Right atrium auricular region (tissue), 2 donors: ENCODE measurements around the gene DOK7. TPM values are rescaled to one million over a fixed set of nuclear protein-coding genes. Genes with fewer than 3 reads are reported as not detected.

Experiments used
- DNase-seq: peaks from one replicate; pipeline ENCODE4 v3.0.0-alpha.2; 2019; ENCODE audit warnings: low spot score
- H3K27ac ChIP-seq, 2 donors: fragments of 200-600 bp; sonication (generic); 1 replicate in 1 of 2; 2 replicates in 1 of 2; pipeline ENCODE4 v1.5.1; 2016 to 2019
- H3K27me3 ChIP-seq, 2 donors: fragments of 200-600 bp; sonication (generic); one replicate each; pipeline versions ENCODE4 v1.5.1 to v1.6.0; 2017 to 2019
- H3K36me3 ChIP-seq: fragments of 200-600 bp; sonication (generic); one replicate; pipeline ENCODE4 v1.5.1; 2016
- H3K4me1 ChIP-seq, 2 donors: fragments of 200-600 bp; sonication (generic); one replicate each; pipeline versions ENCODE4 v1.5.1 to v1.6.0; 2017 to 2019
- H3K4me3 ChIP-seq, 2 donors: fragments of 200-600 bp; sonication (generic); 1 replicate in 1 of 2; 2 replicates in 1 of 2; pipeline ENCODE4 v1.5.1; 2017 to 2019; ENCODE audit warnings: mild to moderate bottlenecking in 1 of 2, moderate library complexity in 1 of 2
- H3K9me3 ChIP-seq, 2 donors: fragments of 200-600 bp; sonication (generic); one replicate each; pipeline ENCODE4 v1.5.1; 2019
- CTCF ChIP-seq, 2 donors: fragments of 200-600 bp; sonication (generic); IDR thresholded peaks; one replicate each; pipeline ENCODE4 v1.5.1; 2019; ENCODE audit warnings: antibody characterized with exemption in 2 of 2
- total RNA-seq, 2 donors: library from RNA; depleted of rRNA; stranded (reverse); fragments of >200 nt; gene quantifications; one replicate each; pipeline ENCODE4 v1.1.0, GENCODE V29; 2016

DOK7 gene
- total RNA-seq, 2 donors from 2014 or later = 31.0 to 68.9 TPM

GRCh38 chr4:3516836-3517730, 54.0 kb downstream of the DOK7 start:
- peaks cover 99% of the 10 kb centered on the region for H3K36me3 ChIP-seq
- no peak overlapping the region for H3K4me3 ChIP-seq
- H3K27me3 ChIP-seq = no peaks in the 10 kb centered on the region
- no peaks in the 10 kb centered on the region for H3K9me3 ChIP-seq
- H3K4me1 ChIP-seq = no peaks in the 10 kb centered on the region
- DNase-seq = no peak
- H3K27ac ChIP-seq = no peak overlapping the region
- no peak for TF ChIP-seq CTCF (IDR thresholded peaks at IDR 0.05)

DNA sequence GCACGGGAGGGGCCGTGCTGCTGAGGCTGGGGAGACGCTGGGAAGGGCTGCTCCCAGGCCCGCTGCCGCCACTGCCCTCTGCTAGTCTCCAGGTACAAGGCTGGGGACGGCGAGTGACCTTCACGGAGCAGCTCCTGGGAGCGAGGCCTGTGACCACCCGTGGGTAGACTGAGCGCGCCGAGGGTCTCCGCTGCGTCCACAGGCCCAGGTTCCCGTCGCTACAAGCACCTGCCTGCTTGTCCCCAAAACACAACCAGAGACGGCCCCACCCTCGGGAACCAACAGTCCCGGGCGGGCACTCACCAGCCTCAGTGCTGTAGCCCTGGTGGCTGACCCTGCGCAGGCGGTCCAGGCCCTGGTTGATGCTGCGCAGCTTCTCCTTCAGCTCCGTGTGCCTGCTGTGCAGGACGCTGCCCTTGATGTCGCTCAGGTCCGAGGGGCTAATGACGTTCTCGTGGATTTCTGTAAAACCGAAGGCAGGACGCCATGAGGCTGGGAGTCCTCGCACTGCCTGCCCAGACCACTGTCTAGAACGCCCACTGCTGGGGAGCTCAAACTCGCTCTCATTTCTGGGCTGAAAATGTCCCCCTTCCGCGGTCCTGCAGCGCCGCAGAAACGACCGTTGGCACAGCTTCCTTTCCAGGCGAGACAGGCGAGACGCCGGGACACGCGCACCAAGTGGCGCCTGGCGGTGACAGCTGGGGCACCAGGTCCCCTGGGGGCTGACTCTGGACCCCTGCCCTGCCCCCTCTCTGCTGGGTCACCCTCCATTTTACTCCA, 54.8 kb downstream of the DOK7 start:
- no peaks in the 10 kb centered on the region for H3K27me3 ChIP-seq
- no peak for TF ChIP-seq CTCF (IDR thresholded peaks at IDR 0.05)
- peaks cover 99% of the 10 kb centered on the region for H3K36me3 ChIP-seq
- no peak overlapping the region for H3K27ac ChIP-seq
- no peak overlapping the region for H3K4me3 ChIP-seq
- H3K4me1 ChIP-seq = no peaks in the 10 kb centered on the region
- H3K9me3 ChIP-seq = no peaks in the 10 kb centered on the region
- DNase-seq = no peak

DNA sequence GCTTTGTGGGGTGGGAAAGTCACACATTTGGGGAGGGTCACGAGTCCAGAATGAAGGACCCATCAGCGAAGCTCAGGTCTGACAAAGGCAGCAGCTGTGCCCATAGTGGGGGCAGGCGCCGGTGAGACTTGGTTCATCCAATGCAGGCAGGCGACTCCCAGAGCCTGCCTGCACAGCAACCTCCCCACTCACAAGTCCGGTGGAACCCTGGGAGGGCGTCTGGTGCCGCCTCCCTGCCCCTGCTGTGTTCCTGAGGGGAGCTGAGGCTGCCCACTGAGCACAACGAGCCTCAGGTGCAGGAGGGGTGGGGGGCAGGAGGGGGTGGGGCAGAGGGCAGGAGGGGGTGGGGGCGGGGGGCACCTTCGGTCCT, 55.4 kb downstream of the DOK7 start:
- Histone ChIP-seq H3K36me3 (peaks cover 99% of the 10 kb centered on the region), H3K27ac (no peak overlapping the region), H3K4me3 (no peak overlapping the region), H3K9me3 (no peaks in the 10 kb centered on the region), H3K27me3 (no peaks in the 10 kb centered on the region), H3K4me1 (no peaks in the 10 kb centered on the region)
- no peak for TF ChIP-seq CTCF (IDR thresholded peaks at IDR 0.05)
- no peak for DNase-seq

DNA sequence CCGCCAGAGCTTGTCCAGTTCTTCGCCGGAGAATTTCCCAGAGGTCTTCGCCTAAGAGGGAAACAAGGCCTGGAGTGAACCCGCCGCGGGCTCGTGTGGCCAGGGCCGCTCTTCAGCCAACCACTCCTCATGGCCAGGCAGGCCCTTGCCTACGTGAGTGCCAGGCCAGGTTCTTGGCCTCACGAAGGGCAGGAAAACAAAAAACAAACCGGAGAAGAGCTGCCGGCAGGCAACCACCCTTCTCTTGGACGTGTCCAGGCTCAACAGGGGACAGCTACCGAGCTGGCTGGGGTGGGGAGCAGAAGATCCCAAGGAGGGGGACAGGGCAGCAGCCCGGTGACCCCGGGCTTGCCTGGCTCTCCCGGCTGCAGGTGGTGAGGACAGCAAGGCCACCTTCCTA, 55.8 kb downstream of the DOK7 start:
- Histone ChIP-seq H3K4me1 (no peaks in the 10 kb centered on the region), H3K9me3 (no peaks in the 10 kb centered on the region), H3K36me3 (peaks cover 99% of the 10 kb centered on the region), H3K27ac (no peak overlapping the region), H3K27me3 (no peaks in the 10 kb centered on the region), H3K4me3 (no peak overlapping the region)
- TF ChIP-seq CTCF (IDR thresholded peaks at IDR 0.05) = no peak
- no peak for DNase-seq

DNA sequence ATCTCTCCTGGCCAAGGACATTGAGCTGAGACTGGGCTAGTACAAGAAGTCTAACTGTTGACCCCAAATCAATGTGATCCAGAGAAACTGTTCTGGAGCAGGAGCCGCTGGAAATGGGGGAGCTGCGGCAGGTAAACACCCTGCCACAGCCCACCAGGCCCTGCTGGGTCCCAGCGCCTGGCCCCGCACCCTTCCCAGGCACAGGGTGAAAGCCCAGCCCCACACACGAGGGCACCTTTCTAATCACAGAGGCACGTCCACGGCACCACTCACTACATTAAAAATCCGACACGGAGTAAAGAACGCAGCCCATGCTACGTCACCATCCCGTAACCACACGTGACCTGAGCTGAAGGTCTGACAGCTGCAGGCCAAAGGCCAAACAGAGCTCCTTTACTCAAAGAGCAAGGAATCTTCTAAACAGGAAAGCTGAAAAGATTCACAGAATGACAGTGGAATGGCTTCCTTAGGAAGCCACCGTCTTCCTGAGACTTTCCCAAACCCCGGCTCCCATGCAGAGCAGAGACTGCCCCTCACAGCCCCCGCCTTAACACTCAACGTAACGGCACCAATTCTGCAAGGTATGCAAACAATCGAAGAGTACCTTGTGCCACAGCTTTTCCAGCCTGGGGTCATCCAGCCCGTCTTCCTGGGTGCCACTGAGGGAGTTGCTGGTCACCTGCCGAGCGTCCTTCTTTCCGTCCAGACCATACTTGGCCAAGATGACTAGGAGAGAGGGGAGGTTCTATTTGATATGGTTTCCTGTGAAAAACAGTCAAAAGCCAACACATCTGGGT, 56.6 kb downstream of the DOK7 start:
- no peak overlapping the region for H3K27ac ChIP-seq
- TF ChIP-seq CTCF (IDR thresholded peaks at IDR 0.05) = no peak
- H3K4me3 ChIP-seq = no peak overlapping the region
- no peak for DNase-seq
- H3K4me1 ChIP-seq = no peaks in the 10 kb centered on the region
- no peaks in the 10 kb centered on the region for H3K9me3 ChIP-seq
- H3K27me3 ChIP-seq = no peaks in the 10 kb centered on the region
- peaks cover 99% of the 10 kb centered on the region for H3K36me3 ChIP-seq
